HUES64 (cell line): ENCODE measurements around the gene CREG2.

Experiments
- H3K27ac ChIP-seq: 2 replicates; pipeline ENCODE4 v1.7.0; 2013; ENCODE audit warnings: low read depth, low read length, inconsistent platforms
- H3K27me3 ChIP-seq: 2 replicates; pipeline ENCODE4 v1.6.1; 2013; ENCODE audit warnings: mild to moderate bottlenecking, low read length; ENCODE audit not compliant: insufficient read depth
- H3K36me3 ChIP-seq: 2 replicates; pipeline ENCODE4 v1.6.1; 2013; ENCODE audit warnings: mild to moderate bottlenecking, low read length; ENCODE audit not compliant: insufficient read depth
- H3K4me1 ChIP-seq: 2 replicates; pipeline ENCODE4 v1.6.1; 2013; ENCODE audit warnings: mild to moderate bottlenecking, low read length, moderate library complexity; ENCODE audit not compliant: insufficient read depth
- H3K4me3 ChIP-seq: 2 replicates; pipeline ENCODE4 v1.5.1; 2013; ENCODE audit warnings: mild to moderate bottlenecking, low read length, moderate library complexity
- H3K9ac ChIP-seq: 2 replicates; pipeline ENCODE4 v1.6.1; 2013; ENCODE audit warnings: mild to moderate bottlenecking, low read depth, low read length
- H3K9me3 ChIP-seq: 2 replicates; pipeline ENCODE4 v1.6.1; 2013; ENCODE audit warnings: low read depth, low read length; ENCODE audit not compliant: insufficient read depth
- WGBS: fragments of 150-250, 120-280 bp; methylation state at CpG from one replicate; pipeline ENCODE4 v1.1.7; 2013; ENCODE audit warnings: missing lambda C conversion rate; 5-methylcytosine and 5-hydroxymethylcytosine counted together

CREG2 gene

DNA sequence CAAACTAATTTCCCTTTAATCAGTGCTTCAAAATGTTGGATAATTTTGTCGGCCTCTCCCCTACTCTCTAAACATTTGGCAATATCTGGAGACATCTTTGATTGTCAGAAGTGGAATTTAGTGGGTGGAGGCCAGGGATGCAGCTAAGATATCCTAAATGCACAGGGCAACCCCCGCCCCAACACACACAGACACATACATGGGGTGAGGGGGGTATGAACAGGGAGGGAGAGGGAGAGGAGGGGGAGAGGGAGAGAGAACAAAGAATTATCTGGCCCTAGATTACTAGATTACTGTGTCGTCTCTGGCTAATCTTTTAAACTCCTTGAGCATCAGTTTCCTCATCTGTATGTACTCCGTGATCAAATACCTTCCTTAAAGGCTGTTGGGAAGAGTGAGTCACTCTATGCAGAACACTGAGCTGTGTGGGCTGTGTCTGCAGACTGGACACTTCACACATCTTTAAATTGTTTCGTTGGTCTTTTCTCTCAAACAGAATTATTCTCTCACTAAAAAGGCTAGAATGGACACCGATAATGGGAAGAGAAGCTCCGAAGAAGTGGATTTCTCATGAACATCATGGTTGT, 81.7 kb downstream of the CREG2 start:
- H3K9ac ChIP-seq: no peak overlapping the region
- H3K27ac ChIP-seq: no peak overlapping the region
- H3K4me1 ChIP-seq: peaks cover 20% of the 10 kb centered on the region
- H3K4me3 ChIP-seq: 0 out of 2 replicates have a peak overlapping the region, but pooled peaks have one; percentile 2
- WGBS: 93% methylated on average over 5 of the region's 7 CpGs
- H3K27me3 ChIP-seq: peaks cover 11% of the 10 kb centered on the region
- peaks cover 4% of the 10 kb centered on the region; the same call in 1 of the 2 replicates for H3K36me3 ChIP-seq
- no peaks in the 10 kb centered on the region for H3K9me3 ChIP-seq

DNA sequence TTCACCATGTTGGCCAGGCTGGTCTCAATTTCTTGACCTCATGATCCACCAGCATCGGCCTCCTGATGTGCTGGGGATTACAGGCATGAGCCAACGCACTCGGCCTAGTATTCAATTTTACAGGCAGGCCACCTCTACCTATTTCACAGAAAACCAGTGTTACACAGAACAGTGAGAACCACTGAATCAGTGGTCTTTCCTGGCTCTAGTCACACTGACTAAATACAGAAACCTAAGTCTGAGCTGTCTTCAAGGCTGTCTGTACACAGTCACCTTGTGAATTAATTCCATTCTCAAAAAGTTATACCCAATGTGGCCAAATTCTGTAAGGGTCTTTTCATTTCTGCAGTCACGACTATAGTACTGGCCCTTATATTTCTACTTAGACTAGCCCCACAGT, 82.3 kb downstream of the CREG2 start:
- Histone ChIP-seq H3K4me3 (no peak overlapping the region), H3K27me3 (peaks cover 11% of the 10 kb centered on the region), H3K9me3 (no peaks in the 10 kb centered on the region), H3K9ac (no peak overlapping the region), H3K4me1 (peaks cover 16% of the 10 kb centered on the region), H3K27ac (no peak overlapping the region), H3K36me3 (peaks cover 4% of the 10 kb centered on the region; the same call in 1 of the 2 replicates)
- 90% methylated on average over 4 of the region's 4 CpGs for WGBS

DNA sequence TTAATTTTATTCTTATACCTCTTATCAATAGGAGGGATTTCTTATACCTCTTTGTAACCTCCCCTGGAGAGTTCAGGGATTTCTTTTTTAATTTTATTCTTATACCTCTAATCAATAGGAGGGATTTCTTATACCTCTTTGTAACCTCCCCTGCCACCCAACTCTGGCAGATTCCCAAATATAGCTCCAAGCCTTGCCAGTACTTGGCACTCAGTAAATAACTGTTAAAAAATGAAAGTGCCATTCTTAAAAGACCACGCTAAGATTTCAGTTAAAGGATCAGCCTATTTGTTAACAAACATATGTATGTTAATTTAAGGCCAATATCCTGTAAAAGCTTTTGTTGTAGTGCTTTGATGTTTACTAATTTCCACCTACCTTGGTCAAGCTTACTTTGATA, 83.6 kb downstream of the CREG2 start:
- Histone ChIP-seq H3K9me3 (no peaks in the 10 kb centered on the region), H3K4me1 (peaks cover 16% of the 10 kb centered on the region), H3K4me3 (no peak overlapping the region), H3K9ac (no peak overlapping the region), H3K27me3 (peaks cover 11% of the 10 kb centered on the region), H3K36me3 (peaks cover 4% of the 10 kb centered on the region), H3K27ac (no peak overlapping the region)
- WGBS: no CpG with 5 or more reads among the region's 1 CpG

DNA sequence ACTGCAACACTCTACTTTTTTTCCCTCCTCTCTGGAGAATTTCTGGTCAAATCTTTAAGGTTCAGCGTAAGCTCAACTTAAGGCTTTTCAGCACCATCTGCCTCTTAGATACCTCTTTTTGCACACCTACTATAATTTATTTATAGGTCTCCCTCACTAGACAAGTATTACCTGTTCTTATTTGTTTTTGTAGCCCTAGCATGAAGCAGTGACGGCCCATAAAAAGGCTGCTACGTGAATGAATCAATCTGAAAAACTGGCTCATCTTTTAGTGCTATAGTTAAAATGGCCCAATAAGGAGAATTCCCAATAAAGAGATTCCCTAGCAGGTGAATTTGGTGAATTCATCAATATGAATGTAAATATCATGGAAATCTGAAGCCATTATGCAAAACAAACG, 85.3 kb downstream of the CREG2 start:
- H3K27ac ChIP-seq: no peak overlapping the region
- no peak overlapping the region for H3K4me3 ChIP-seq
- no peak overlapping the region for H3K9ac ChIP-seq
- no peaks in the 10 kb centered on the region for H3K27me3 ChIP-seq
- peaks cover 4% of the 10 kb centered on the region for H3K36me3 ChIP-seq
- H3K9me3 ChIP-seq: no peaks in the 10 kb centered on the region
- peaks cover 9% of the 10 kb centered on the region; the same call in 1 of the 2 replicates for H3K4me1 ChIP-seq
- 91% methylated on average over 4 of the region's 4 CpGs for WGBS

DNA sequence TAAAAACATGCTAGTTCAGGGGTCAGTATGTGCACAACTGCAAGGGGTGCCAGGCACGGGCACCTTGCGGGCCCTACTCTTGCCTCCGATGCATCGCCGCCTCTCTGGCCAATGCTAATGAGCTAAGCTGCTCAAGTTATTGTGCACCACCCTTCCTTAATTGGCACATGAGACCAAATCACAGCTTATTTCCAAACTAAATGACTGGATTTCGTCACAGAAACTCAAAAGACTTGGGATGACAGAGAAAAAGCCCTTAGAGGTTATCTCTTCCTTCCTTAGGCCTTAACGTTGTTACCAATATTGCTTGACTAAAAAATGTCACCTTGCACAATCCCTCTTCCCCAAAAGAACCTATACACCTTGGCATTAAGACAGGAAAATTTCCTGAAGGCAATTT, 86.5 kb downstream of the CREG2 start:
- no peak overlapping the region for H3K4me3 ChIP-seq
- H3K27ac ChIP-seq: no peak overlapping the region
- H3K36me3 ChIP-seq: peaks cover 4% of the 10 kb centered on the region
- H3K9me3 ChIP-seq: no peaks in the 10 kb centered on the region
- no peak overlapping the region for H3K9ac ChIP-seq
- peaks cover 2% of the 10 kb centered on the region; the same call in 1 of the 2 replicates for H3K4me1 ChIP-seq
- H3K27me3 ChIP-seq: no peaks in the 10 kb centered on the region
- WGBS: 67% methylated on average over 7 of the region's 7 CpGs

DNA sequence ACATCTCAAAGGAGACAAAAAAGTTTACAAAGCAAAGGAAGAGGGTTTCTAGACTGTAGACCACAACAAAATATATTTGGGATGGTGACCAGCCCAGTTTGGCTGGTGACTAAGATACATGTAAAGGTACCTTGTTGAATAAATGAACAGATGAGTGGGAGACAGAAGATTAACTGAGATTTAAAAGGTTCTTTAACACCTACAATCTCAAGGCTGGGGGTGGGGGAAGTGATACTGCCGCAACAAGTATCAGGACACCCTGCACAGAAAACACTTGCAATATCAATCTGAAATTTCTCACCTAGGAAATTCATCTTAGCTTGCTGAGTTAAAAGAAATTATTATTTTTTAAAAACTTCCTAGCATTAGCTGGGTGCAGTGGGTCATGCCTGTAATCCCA, 87.1 kb downstream of the CREG2 start:
- peaks cover 2% of the 10 kb centered on the region; the same call in 1 of the 2 replicates for H3K4me1 ChIP-seq
- H3K27me3 ChIP-seq: no peaks in the 10 kb centered on the region
- 88% methylated on average over 1 of the region's 1 CpG for WGBS
- no peak overlapping the region for H3K4me3 ChIP-seq
- H3K36me3 ChIP-seq: peaks cover 2% of the 10 kb centered on the region
- no peaks in the 10 kb centered on the region for H3K9me3 ChIP-seq
- H3K9ac ChIP-seq: no peak overlapping the region
- H3K27ac ChIP-seq: no peak overlapping the region

DNA sequence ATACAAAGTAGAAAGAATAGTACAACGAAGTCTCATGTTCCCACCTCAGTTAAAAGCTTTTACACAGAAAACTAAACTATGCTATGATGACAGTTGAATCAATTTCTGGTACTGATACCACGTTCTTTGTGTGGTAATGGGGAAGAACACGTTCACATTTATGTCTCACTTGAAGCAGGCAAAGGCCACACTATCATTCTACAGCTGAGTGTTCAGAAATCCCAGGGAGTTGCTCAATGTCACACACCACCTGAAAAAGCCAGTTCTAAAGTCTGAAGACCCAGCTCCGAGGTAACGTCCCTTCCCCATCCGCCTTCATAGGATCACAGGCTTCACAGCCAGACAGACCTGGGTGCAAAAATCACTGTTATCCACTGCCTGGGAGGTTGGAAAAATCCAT, 87.7 kb downstream of the CREG2 start:
- WGBS: 88% methylated on average over 5 of the region's 6 CpGs
- no peak overlapping the region for H3K4me3 ChIP-seq
- H3K27me3 ChIP-seq: no peaks in the 10 kb centered on the region
- H3K9me3 ChIP-seq: no peaks in the 10 kb centered on the region
- H3K9ac ChIP-seq: no peak overlapping the region
- H3K36me3 ChIP-seq: peaks cover 4% of the 10 kb centered on the region
- no peak overlapping the region for H3K27ac ChIP-seq
- H3K4me1 ChIP-seq: peaks cover 2% of the 10 kb centered on the region; the same call in 1 of the 2 replicates

DNA sequence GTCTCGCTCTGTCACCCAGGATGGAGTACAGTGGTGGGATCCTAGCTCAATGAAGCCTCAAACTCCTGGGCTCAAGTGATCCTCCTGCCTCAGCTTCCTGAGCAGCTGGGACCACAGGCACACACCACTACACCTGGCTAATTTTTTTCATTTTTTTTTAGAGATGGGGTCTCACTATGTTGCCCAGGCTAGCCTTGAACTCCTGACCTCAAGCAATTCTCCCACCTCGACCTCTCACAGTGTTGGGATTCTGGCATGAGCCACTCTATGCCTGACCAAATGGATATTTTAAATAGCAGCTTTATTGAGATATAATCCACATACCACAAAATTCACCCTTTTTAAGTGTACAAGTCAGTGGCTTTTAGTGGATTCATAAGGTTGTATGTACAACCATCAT, 89.9 kb downstream of the CREG2 start:
- H3K27ac ChIP-seq: no peak overlapping the region
- WGBS: 92% methylated on average over 2 of the region's 2 CpGs
- no peak overlapping the region for H3K9ac ChIP-seq

DNA sequence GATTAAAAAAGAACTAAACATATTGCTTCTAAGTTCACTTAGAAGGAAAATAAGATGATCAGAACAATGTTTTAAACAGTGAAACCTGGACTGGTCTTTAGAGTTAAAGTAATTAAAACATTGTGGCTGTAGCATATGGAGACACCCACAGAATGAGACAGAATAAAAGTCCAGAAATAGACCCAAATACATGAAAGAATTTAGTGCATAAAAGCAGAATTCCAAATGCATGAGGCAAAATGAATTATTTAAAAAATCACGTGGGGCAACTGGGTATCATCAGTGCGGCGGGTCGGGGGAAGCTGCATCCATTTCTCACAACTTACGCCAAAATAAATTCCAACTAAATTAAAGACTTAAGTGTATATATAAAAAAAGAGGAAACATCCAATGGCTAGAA, 90.9 kb downstream of the CREG2 start:
- Histone ChIP-seq H3K4me1 (no peaks in the 10 kb centered on the region), H3K27ac (no peak overlapping the region), H3K9me3 (no peaks in the 10 kb centered on the region), H3K9ac (no peak overlapping the region), H3K27me3 (no peaks in the 10 kb centered on the region), H3K4me3 (no peak overlapping the region), H3K36me3 (peaks cover 33% of the 10 kb centered on the region)
- 94% methylated on average over 3 of the region's 5 CpGs for WGBS

More for the DNA sequence above, 89.9 kb downstream of the CREG2 start:
- H3K27me3 ChIP-seq: no peaks in the 10 kb centered on the region
- H3K9me3 ChIP-seq: no peaks in the 10 kb centered on the region
- no peaks in the 10 kb centered on the region for H3K4me1 ChIP-seq
- H3K36me3 ChIP-seq: peaks cover 24% of the 10 kb centered on the region
- H3K4me3 ChIP-seq: no peak overlapping the region

DNA sequence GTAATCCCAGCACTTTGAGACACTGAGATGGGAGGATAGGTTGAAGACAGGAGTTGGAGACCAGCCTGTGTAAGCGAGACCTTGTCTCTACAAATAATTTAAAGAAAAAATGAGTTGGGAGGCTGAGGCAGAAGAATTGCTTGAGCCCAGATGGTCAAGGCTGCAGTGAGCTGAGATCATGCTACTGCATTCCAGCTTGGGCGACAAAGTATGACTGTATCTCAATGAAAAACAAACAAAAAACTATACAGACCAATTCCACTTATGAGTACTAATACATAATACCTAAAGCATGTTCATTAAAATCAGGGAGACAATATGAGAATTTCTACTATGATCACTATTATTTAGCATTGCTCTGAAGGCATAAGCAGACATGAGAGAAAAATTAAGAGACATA, 91.4 kb downstream of the CREG2 start:
- Histone ChIP-seq H3K9me3 (no peaks in the 10 kb centered on the region), H3K27me3 (no peaks in the 10 kb centered on the region), H3K36me3 (peaks cover 34% of the 10 kb centered on the region), H3K27ac (no peak overlapping the region), H3K4me1 (no peaks in the 10 kb centered on the region), H3K4me3 (no peak overlapping the region), H3K9ac (no peak overlapping the region)
- WGBS: 100% methylated on average over 2 of the region's 2 CpGs
